Sigmoid colon (tissue), 7 donors: ENCODE measurements around the gene CCL15. TPM values are rescaled to one million over a fixed set of nuclear protein-coding genes. Genes with fewer than 3 reads are reported as not detected.

Experiments used
- DNase-seq: peaks from one replicate; pipeline ENCODE4 v3.0.0-alpha.2; 2019
- H3K27ac ChIP-seq, 4 donors: fragments of 200-600 bp; sonication (generic); one replicate each; pipeline ENCODE4 v1.5.1; 2016 to 2019; ENCODE audit warnings: mild to moderate bottlenecking in 1 of 4
- H3K27me3 ChIP-seq, 3 donors: fragments of 200-600 bp; sonication (generic); one replicate each; pipeline ENCODE4 v1.5.1; 2019; ENCODE audit warnings: mild to moderate bottlenecking in 1 of 3
- H3K36me3 ChIP-seq, 4 donors: fragments of 200-600 bp; sonication (generic); one replicate each; pipeline ENCODE4 v1.5.1; 2016 to 2019
- H3K4me1 ChIP-seq, 4 donors: fragments of 200-600 bp; sonication (generic); one replicate each; pipeline ENCODE4 v1.5.1; 2017 to 2019
- H3K4me3 ChIP-seq, 4 donors: fragments of 200-600 bp; sonication (generic); one replicate each; pipeline ENCODE4 v1.5.1; 2017 to 2019; ENCODE audit warnings: mild to moderate bottlenecking in 2 of 4, moderate library complexity in 1 of 4
- H3K9me3 ChIP-seq, 4 donors: fragments of 200-600 bp in 3 of 4; sonication (generic) in 3 of 4; one replicate each; pipeline versions ENCODE4 v1.5.1 to v1.6.1; 2013 to 2019
- EP300 ChIP-seq, 4 donors: sonication (generic); formaldehyde crosslinking; IDR thresholded peaks; one replicate each; pipeline ENCODE4 v1.6.1; 2017; ENCODE audit warnings: antibody characterized with exemption in 4 of 4
- POLR2A ChIP-seq, 2 donors: fragments of 450-650 bp; IDR thresholded peaks; one replicate each; pipeline ENCODE4 v1.6.1; 2016; ENCODE audit warnings: antibody characterized with exemption in 2 of 2, mild to moderate bottlenecking in 2 of 2, moderate library complexity in 2 of 2
- POLR2AphosphoS5 ChIP-seq, 4 donors: sonication (generic); formaldehyde crosslinking; IDR thresholded peaks; one replicate each; pipeline ENCODE4 v1.6.1; 2017; ENCODE audit warnings: antibody characterized with exemption in 4 of 4
- WGBS, 2 donors: extraction: QIAGEN DNeasy Blood & Tissue Kit; methylation state at CpG; one replicate each; pipeline ENCODE4 v1.1.7; 2013; 5-methylcytosine and 5-hydroxymethylcytosine counted together
- intact Hi-C: fragments of 100-400 bp; cut with DNase I; formaldehyde crosslinking; loops from one replicate; pipeline ENCODE4 v1.15.1; 2023
- polyA plus RNA-seq, 3 donors: library from polyadenylated mRNA; stranded (reverse); fragments of 200-250 nt; gene quantifications; one replicate each; pipeline ENCODE4 v1.2.3, GENCODE V29; 2013
- total RNA-seq, 4 donors: library from RNA; depleted of rRNA; stranded (reverse); fragments of >200 nt; gene quantifications; one replicate each; pipeline ENCODE4 v1.1.0, GENCODE V29; 2016
- TF ChIP-seq, protein P1 (sequence below), 4 experiments: fragments of 450-650 bp in 3 of 4; fragments of 200-600 bp in 1 of 4; IDR thresholded peaks; one replicate each; pipeline ENCODE4 v1.5.1; 2016 to 2019; ENCODE audit warnings: antibody characterized with exemption in 4 of 4, mild to moderate bottlenecking in 3 of 4, moderate library complexity in 2 of 4
- donor health status: healthy with polysubstance abuse.
- donor health status: Bipolar disorder and iron deficiency.
- donor health status: healthy.

The CCL15 gene
- total and polyA plus RNA-seq, 7 donors: 30.1 to 37.2 (median 33.7) TPM; not detected in 4

DNA sequence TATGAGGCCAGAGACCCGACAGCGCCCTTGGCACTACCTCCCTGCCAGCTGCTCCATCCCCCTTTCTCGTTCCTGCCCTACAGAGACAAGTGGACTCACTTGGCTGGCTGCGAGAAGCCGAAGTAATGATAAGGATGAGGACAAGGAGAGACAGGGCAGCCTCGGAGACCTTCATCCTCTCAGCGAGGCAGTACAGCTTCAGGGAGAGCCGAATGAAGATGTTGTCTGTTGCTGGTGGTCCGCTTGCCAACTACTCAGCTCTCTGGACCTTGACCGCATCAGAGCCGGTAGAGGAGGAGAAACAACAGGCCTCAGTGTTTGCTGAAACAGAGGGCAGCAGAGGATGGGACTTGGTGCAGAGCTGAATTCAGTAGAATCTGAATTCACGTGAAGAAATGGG, 20.1 kb downstream of the CCL15 start, which contains the start of gene CCL16:
Gene CCL16 (minus strand): TSS at position 252 of the 400 bp plus-strand sequence. CDS start 77 bp downstream, at position 175.
- no peak for DNase-seq
- Histone ChIP-seq H3K27ac (no peak within 1 kb of the TSS), H3K9me3 (no peaks in the 10 kb centered on the region), H3K36me3 (no peaks in the 10 kb centered on the region), H3K4me1 (peaks cover 0 to 2% (median under 1%) of the 10 kb centered on the region in 4 donors), H3K4me3 (no peak within 1 kb of the TSS), H3K27me3 (no peaks in the 10 kb centered on the region)
- TF ChIP-seq POLR2AphosphoS5 (IDR thresholded peaks at IDR 0.05): no peak
- TF ChIP-seq, protein P1, sequence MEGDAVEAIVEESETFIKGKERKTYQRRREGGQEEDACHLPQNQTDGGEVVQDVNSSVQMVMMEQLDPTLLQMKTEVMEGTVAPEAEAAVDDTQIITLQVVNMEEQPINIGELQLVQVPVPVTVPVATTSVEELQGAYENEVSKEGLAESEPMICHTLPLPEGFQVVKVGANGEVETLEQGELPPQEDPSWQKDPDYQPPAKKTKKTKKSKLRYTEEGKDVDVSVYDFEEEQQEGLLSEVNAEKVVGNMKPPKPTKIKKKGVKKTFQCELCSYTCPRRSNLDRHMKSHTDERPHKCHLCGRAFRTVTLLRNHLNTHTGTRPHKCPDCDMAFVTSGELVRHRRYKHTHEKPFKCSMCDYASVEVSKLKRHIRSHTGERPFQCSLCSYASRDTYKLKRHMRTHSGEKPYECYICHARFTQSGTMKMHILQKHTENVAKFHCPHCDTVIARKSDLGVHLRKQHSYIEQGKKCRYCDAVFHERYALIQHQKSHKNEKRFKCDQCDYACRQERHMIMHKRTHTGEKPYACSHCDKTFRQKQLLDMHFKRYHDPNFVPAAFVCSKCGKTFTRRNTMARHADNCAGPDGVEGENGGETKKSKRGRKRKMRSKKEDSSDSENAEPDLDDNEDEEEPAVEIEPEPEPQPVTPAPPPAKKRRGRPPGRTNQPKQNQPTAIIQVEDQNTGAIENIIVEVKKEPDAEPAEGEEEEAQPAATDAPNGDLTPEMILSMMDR (IDR thresholded peaks at IDR 0.05): no peak
- no peak for TF ChIP-seq EP300 (IDR thresholded peaks at IDR 0.05)
- no peak for TF ChIP-seq POLR2A (IDR thresholded peaks at IDR 0.05)
- intact Hi-C loops: no loop called here
- 94% methylated on average over 12 of the region's 12 CpGs for WGBS, 2 donors

GRCh38 chr17:35978346-35978745, 23.0 kb downstream of the CCL15 start:
- Histone ChIP-seq H3K27me3 (no peaks in the 10 kb centered on the region), H3K4me1 (peaks cover 0 to 5% (median 2%) of the 10 kb centered on the region in 4 donors), H3K27ac (no peak overlapping the region), H3K36me3 (no peaks in the 10 kb centered on the region), H3K9me3 (no peaks in the 10 kb centered on the region), H3K4me3 (no peak overlapping the region)
- intact Hi-C loops: no loop called here
- TF ChIP-seq POLR2A (IDR thresholded peaks at IDR 0.05) (no peak), POLR2AphosphoS5 (IDR thresholded peaks at IDR 0.05) (no peak), EP300 (IDR thresholded peaks at IDR 0.05) (no peak)
- TF ChIP-seq, protein P1 (IDR thresholded peaks at IDR 0.05): no peak
- WGBS, 2 donors: 89 to 91% methylated on average over 3 of the region's 3 CpGs
- no peak for DNase-seq

- Histone ChIP-seq H3K4me3 (no peak overlapping the region), H3K4me1 (peaks cover 0 to 5% (median 2%) of the 10 kb centered on the region in 4 donors), H3K9me3 (no peaks in the 10 kb centered on the region), H3K36me3 (no peaks in the 10 kb centered on the region), H3K27me3 (no peaks in the 10 kb centered on the region), H3K27ac (no peak overlapping the region)
- TF ChIP-seq, protein P1 (IDR thresholded peaks at IDR 0.05): no peak
- no peak for TF ChIP-seq POLR2AphosphoS5 (IDR thresholded peaks at IDR 0.05)
- TF ChIP-seq POLR2A (IDR thresholded peaks at IDR 0.05): no peak
- TF ChIP-seq EP300 (IDR thresholded peaks at IDR 0.05): no peak
- intact Hi-C loops: no loop called here
- 88 to 91% methylated on average over 7 of the region's 7 CpGs for WGBS, 2 donors
- DNase-seq: no peak
These were observed 23.8 kb downstream of the CCL15 start for GRCh38 chr17:35977509-35977908.

GRCh38 chr17:35973333-35974260, 27.8 kb downstream of the CCL15 start:
- intact Hi-C loops: no loop called here
- no peak overlapping the region for H3K27ac ChIP-seq

More at GRCh38 chr17:35973333-35974260, 27.8 kb downstream of the CCL15 start:
- DNase-seq: no peak
- Histone ChIP-seq H3K36me3 (no peaks in the 10 kb centered on the region), H3K4me1 (peaks cover 0 to 5% (median 2%) of the 10 kb centered on the region in 4 donors), H3K27me3 (no peaks in the 10 kb centered on the region), H3K4me3 (no peak overlapping the region), H3K9me3 (no peaks in the 10 kb centered on the region)
- TF ChIP-seq EP300 (IDR thresholded peaks at IDR 0.05) (no peak), POLR2A (IDR thresholded peaks at IDR 0.05) (no peak), POLR2AphosphoS5 (IDR thresholded peaks at IDR 0.05) (no peak)
- TF ChIP-seq, protein P1 (IDR thresholded peaks at IDR 0.05): no peak
- 43 to 66% methylated on average over 10 of the region's 10 CpGs for WGBS, 2 donors
